ENCODE results near the gene GPC5.

- TF ChIP-seq, protein P1, sequence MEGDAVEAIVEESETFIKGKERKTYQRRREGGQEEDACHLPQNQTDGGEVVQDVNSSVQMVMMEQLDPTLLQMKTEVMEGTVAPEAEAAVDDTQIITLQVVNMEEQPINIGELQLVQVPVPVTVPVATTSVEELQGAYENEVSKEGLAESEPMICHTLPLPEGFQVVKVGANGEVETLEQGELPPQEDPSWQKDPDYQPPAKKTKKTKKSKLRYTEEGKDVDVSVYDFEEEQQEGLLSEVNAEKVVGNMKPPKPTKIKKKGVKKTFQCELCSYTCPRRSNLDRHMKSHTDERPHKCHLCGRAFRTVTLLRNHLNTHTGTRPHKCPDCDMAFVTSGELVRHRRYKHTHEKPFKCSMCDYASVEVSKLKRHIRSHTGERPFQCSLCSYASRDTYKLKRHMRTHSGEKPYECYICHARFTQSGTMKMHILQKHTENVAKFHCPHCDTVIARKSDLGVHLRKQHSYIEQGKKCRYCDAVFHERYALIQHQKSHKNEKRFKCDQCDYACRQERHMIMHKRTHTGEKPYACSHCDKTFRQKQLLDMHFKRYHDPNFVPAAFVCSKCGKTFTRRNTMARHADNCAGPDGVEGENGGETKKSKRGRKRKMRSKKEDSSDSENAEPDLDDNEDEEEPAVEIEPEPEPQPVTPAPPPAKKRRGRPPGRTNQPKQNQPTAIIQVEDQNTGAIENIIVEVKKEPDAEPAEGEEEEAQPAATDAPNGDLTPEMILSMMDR (IDR thresholded peaks at IDR 0.05): no peak
- TF ChIP-seq EP300 (IDR thresholded peaks at IDR 0.05): no peak
Measured at GRCh38 chr13:92224825-92225224, 826.4 kb downstream of the GPC5 start.

Data from ovary (tissue), 3 donors.